Activated CD4-positive, CD25-positive, alpha-beta regulatory T cell treated with anti-CD3 and anti-CD28 coated beads, Interleukin-2, amount 50 U/mL, for 72 hours (primary cell): ENCODE measurements around the gene ITM2B.
A peak's percentile ranks its signal among the peaks of the same experiment; 100 is the strongest.
"Not testable (repeated sequence)": the region's sequence is repeated elsewhere in the genome, so short reads cannot be mapped to it uniquely, and the experiment has no call there.

Experiments
- DNase-seq: peaks from one replicate; pipeline ENCODE4 v3.0.0; 2021

ITM2B gene

DNA sequence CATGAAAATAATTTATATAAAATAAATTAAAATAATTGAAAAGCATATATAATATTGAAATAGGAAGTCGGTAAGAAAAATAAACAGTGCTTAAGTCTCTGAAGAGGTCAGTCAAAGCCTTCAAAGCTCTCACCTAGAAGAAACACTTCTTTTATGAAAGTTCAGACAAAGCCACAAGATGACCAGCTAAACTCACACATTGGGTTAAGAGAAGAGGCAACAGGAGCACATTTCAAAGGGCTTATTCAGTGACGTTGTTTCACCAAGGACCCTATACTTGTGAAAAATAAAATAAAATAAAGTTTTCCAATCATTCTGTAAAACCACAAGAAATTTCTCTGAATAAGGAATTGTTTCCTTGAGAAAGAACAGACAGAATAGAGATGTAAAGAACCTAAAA is 2.5 kb upstream of the ITM2B start:
- no peak for DNase-seq

- no peak for DNase-seq
Observed at GRCh38 chr13:48231080-48231479, 1.9 kb upstream of the ITM2B start.

DNA sequence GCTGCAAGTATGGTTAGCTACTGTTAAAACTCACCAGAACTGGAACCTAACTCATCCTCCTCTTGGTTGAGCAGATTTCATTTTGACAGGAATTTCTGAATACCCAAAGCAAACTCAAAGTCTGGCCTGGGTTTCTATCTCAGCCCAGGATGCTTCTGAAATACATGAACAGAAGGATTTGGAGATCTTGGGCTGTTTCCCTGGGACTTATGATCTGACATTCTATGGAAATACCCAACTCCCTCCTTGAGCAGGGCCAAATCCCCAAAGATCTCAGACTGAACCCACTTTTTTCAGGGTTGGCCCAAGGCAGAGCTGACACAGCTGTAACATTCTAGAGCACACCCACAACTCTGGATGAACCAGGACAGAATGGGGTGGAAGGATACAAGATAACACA is 1.1 kb upstream of the ITM2B start:
- DNase-seq = no peak

- DNase-seq = no peak
Observed at GRCh38 chr13:48232420-48233045, 473 bp upstream of the ITM2B start.

DNA sequence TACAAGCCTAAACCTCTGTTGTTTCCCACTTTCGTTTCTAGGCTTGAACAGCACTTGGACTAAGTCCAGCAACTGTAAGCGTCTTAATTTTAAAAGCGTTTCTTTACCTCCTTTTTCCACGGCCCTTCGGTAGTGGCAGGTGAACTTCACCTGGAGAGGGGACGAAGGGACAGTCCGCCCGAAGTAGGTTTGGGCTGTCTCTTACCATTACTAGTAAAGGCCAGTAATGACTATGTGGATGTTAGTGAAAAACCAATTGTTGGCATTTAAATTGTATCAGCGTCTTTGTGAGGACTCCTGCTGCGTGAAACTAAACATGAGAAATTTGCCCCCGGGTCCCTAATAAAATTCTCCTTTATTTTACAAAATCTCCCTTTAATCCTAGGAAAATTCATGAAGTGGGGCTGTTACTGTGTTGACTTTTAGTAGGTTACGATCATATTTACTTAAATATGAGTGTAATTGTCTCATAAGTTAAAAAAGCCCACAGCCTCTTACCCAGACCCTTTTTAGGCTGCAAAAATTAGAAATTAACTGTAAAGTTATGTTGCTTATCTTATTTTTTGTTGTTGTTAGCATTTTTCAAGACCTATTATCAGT is 983 bp downstream of the ITM2B start:
- peak; percentile 39 for DNase-seq

GRCh38 chr13:48234566-48235340 is 1.7 kb downstream of the ITM2B start:
- no peak for DNase-seq

DNA sequence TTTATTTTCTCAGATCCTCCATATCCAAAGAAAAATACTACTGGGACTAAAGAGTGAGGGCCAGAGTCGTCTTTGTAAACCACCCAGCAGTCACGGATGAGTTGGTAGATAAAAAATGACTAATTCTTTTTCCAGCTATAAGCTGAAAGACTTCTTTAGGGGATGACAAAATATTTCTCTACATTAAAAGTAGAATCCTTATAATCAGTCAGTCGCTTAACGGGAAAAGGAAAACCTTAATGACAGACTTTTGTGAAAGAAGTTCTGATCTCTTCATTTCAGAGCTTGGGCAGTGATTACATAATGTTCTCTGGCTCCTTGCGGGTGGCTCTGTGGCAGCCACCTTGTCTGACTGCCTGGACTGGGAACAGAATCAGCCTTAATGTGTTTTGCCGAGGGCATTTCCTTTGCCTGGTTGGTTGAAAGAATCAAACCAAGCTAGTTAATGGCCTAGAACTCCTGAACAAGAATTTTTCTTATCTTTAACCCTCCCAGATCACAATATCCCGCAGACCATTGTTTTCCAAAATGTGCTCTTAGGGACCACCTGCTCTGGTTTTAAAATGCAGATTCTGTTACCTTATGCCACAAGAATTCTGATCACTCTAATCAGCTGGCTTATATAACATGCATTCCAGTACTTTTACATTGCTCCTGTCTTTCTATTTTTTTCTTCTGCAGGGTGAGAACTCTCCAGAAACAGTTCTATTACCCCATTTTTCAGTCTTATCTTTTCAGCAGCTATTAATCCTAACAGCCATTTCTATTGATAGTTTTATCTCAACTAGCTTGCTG is 2.5 kb downstream of the ITM2B start:
- DNase-seq = no peak

- no peak for DNase-seq
Observed at GRCh38 chr13:48236528-48237353, 3.7 kb downstream of the ITM2B start.

- not testable (repeated sequence) for DNase-seq
Observed at GRCh38 chr13:48239369-48239768, 6.4 kb downstream of the ITM2B start.

DNA sequence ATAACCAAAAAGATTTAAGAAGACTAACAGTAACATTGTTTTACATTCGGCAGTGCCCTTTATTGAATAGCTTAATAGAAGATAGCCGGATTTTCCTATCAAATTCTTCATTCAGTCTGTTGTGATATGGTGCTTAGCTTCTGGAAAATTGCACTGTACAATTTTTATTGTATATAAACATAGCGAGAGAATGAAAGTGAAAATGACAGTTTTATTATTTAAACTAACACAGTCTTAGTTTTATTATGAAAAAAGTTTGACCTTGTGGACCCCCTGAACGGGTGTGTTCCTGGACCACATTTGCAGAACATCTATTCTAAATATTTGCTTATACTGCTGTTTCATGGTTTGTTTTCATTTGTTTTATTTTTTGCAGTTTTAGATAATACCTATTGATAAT is 8.6 kb downstream of the ITM2B start:
- DNase-seq = no peak

DNA sequence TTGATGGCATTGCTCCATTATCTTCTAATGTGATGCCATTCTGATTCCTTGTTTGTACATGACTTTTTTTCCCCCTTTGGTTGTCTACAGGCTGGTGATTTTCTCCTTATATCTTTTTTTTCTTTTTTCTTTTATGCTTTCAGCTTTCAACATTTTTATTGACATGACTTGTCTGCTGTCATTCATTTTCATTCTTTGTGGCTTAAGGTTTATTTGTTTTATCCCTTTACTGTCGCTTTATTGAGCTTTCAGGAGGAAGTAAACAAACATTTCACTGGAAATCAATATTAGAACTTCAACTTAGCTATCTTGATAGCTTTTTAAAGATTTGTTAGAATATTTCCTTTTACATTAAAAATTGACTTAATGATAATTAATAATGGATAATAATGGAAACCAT is 9.7 kb downstream of the ITM2B start:
- DNase-seq = no peak

DNA sequence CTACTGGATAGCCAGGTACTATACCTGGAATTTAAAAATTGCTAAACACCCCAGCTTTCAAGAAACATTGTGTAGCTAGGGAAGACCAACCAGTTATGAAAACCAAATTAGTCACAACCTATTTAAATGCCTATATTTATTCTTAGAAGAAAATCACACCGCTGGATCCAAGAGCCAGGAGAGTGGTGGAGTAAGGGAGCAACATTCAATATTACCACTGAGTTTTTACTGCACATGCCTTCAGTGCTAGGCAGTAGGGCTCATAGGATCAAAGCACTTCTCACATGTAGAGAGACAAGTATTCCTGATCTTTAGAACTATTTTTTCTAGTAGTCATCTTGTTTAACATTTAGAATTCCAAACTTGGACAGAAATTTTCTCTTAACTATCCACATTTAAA is 11.2 kb downstream of the ITM2B start:
- no peak for DNase-seq

GRCh38 chr13:48246102-48246501 is 13.1 kb downstream of the ITM2B start:
- DNase-seq = no peak

DNA sequence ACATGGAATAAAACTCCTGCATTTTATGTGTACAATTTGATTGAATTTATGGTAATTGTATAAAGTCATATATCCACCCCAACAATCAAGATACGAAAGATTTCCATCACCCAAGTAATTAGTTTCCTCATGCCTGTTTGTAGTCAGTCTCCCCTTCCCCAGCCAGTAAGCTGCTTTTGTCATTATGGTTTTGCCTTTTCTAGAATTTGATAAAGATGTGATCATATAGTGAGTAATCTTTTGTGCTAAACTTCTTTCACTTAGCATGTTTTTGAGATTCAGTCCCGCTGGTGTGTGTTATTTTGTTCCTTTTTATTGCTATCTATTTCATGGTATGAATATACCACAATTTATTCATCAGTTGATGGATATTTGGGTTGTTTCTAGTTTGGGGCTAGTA is 16.0 kb downstream of the ITM2B start:
- DNase-seq = no peak

- DNase-seq = no peak
Observed at GRCh38 chr13:48251611-48252081, 18.6 kb downstream of the ITM2B start.

DNA sequence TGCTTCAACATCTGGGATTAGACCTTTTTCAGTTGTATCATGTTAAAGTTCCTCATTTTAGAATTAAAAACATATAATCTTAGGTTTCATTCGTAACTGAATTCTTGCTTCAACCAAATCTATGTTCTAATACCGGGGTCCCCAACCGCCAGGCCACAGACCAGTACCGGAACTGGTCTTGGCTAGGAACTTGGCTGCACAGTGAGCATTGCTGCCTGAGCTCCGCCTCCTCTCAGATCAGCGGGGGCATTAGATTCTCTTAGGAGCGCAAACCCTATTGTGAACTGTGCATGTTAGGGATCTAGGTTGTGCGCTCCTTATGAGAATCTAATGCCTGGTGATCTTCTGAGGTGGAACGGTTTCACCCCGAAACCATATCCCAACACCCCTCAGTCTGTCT is 19.2 kb downstream of the ITM2B start:
- DNase-seq = no peak

GRCh38 chr13:48253849-48254248 is 20.8 kb downstream of the ITM2B start:
- DNase-seq = no peak

DNA sequence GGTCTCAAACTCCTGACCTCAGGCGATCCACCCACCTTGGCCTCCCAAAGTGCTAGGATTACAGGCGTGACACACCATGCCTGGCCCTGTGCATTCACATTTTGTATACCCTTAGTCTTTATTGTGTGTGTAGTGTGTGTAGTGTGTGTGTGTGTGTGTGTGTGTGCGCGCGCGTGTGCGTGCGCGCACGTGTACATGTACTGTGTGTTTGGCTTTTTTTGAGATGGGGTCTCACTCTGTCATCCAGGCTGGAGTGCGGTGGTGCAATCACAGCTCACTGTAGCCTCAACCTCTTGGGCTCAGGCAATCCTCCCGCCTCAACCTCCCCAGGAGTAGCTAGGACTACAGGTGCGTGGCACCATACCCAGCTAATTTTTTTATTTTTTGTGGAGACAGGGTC is 22.1 kb downstream of the ITM2B start:
- DNase-seq = no peak

- DNase-seq = no peak
Observed at GRCh38 chr13:48255954-48256353, 22.9 kb downstream of the ITM2B start.

- DNase-seq = no peak
Observed at GRCh38 chr13:48258002-48258401, 25.0 kb downstream of the ITM2B start.

- no peak for DNase-seq
Observed at GRCh38 chr13:48258430-48258829, 25.4 kb downstream of the ITM2B start.

DNA sequence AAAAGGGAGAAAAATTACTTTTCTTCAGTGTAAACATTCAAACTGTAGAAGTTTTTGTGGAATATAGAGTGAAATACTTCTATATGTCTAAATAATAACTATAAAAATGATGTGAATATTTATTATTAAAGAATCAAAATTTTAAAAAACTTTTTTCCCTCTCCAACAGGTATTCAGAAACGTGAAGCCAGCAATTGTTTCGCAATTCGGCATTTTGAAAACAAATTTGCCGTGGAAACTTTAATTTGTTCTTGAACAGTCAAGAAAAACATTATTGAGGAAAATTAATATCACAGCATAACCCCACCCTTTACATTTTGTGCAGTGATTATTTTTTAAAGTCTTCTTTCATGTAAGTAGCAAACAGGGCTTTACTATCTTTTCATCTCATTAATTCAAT is 28.0 kb downstream of the ITM2B start:
- no peak for DNase-seq

DNA sequence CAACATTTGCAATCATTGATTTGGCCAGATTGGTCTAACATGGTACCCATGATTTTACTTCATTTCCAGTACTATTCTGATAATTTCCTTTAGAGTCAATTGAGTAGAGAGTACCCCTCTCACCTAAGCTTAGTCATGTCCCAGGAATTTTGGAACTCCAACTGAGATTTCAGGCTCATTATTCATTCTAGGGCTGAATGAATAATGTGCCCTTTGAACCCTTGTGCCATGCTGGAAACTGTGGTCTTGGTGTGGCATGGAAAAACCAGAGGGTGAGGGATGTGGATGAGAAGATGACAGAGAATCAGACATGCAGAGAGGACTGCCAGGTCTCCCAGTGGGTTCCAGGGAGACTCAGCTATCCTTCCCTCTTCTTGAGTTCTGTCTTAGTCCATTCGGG is 30.2 kb downstream of the ITM2B start:
- no peak for DNase-seq
